Muscle layer of colon (tissue), 2 donors: ENCODE data around the gene RPE.
A peak's percentile ranks its signal among the peaks of the same experiment; 100 is the strongest.

Experiments used
- H3K27ac ChIP-seq: one replicate; pipeline ENCODE4 v1.7.0; 2013; ENCODE audit warnings: low read depth, mild to moderate bottlenecking, low read length, moderate library complexity
- H3K27me3 ChIP-seq, 2 donors: one replicate each; pipeline ENCODE4 v1.7.0; 2013; ENCODE audit warnings: low read length in 2 of 2, mild to moderate bottlenecking in 2 of 2; ENCODE audit not compliant: insufficient read depth in 2 of 2, control insufficient read depth in 1 of 2
- H3K36me3 ChIP-seq: one replicate; pipeline ENCODE4 v1.7.0; 2013; ENCODE audit warnings: mild to moderate bottlenecking, low read length; ENCODE audit not compliant: insufficient read depth
- H3K4me1 ChIP-seq: one replicate; pipeline ENCODE4 v1.7.0; 2013; ENCODE audit warnings: mild to moderate bottlenecking, low read length; ENCODE audit not compliant: insufficient read depth
- H3K4me3 ChIP-seq, 2 donors: one replicate each; pipeline ENCODE4 v1.7.0; 2013; ENCODE audit warnings: low read length in 2 of 2, low read depth in 1 of 2, mild to moderate bottlenecking in 1 of 2, moderate library complexity in 1 of 2
- H3K9ac ChIP-seq: one replicate; pipeline ENCODE4 v1.7.0; 2013; ENCODE audit warnings: low read length
- H3K9me3 ChIP-seq: one replicate; pipeline ENCODE4 v1.7.0; 2013; ENCODE audit warnings: mild to moderate bottlenecking, low read length
- donor health status: abdominal sarcoma.
- donor health status: Adenocarcinoma of cecum.

Gene RPE

GRCh38 chr2:210002158-210003157, at the start of gene RPE:
TSS of gene RPE (plus strand) at chr2:210002638. CDS start at chr2:210002662, 24 bp downstream.
- Histone ChIP-seq H3K36me3 (no peaks in the 10 kb centered on the region), H3K9me3 (no peaks in the 10 kb centered on the region), H3K4me3 (peak within 1 kb of the TSS; percentile 66 to 98), H3K27me3 (no peaks in the 10 kb centered on the region), H3K27ac (peak within 1 kb of the TSS; percentile 68), H3K4me1 (peaks cover 35% of the 10 kb centered on the region), H3K9ac (peak within 1 kb of the TSS; percentile 87)

DNA sequence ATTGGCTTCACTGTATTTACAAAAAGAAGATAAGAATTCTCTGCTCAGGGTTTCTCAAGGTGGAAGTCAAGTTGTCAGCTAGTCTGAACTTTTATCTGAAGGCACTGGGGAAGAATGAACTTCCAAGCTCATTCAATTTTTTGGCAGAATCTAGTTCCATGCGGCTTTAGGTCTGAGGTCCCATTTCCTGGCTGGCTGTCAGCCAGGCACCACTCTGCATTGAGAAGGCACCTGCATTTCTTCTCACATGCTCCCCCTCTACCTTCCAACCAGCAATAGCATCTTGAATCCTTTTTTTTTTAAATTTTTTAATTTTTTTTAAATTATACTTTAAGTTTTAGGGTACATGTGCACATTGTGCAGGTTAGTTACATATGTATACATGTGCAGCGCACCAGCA, 46.2 kb upstream of the RPE start:
- Histone ChIP-seq H3K36me3 (no peaks in the 10 kb centered on the region), H3K27ac (no peak overlapping the region), H3K9ac (no peak overlapping the region), H3K4me1 (peaks cover 6% of the 10 kb centered on the region), H3K9me3 (no peaks in the 10 kb centered on the region), H3K4me3 (no peak overlapping the region), H3K27me3 (no peaks in the 10 kb centered on the region)

DNA sequence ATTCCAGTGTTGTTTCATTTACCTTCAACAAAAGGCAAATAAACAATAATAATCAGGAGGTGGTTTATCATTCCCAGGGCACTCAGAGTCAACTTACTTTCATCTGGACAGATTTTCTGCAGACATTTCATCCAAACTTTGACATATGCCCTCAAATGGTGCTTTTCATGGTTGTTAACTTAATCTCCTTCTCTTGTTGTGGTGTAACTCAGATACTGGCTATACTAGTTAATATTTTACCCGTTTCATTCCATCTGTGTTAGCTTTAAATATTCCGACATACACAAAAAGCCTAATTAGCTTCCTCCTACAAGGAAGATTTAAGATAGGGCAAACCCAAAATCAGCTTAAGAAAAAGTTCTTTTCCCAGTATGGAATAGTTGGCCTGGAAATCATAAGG, 44.4 kb upstream of the RPE start:
- Histone ChIP-seq H3K4me3 (no peak overlapping the region), H3K27ac (no peak overlapping the region), H3K27me3 (no peaks in the 10 kb centered on the region), H3K36me3 (no peaks in the 10 kb centered on the region), H3K9ac (no peak overlapping the region), H3K9me3 (no peaks in the 10 kb centered on the region), H3K4me1 (peaks cover 6% of the 10 kb centered on the region)

GRCh38 chr2:209960045-209960444, 42.4 kb upstream of the RPE start:
- Histone ChIP-seq H3K36me3 (no peaks in the 10 kb centered on the region), H3K27me3 (no peaks in the 10 kb centered on the region), H3K27ac (no peak overlapping the region)

GRCh38 chr2:209960676-209961630, 41.5 kb upstream of the RPE start:
- Histone ChIP-seq H3K4me1 (peaks cover 6% of the 10 kb centered on the region), H3K27me3 (no peaks in the 10 kb centered on the region), H3K36me3 (no peaks in the 10 kb centered on the region), H3K27ac (no peak overlapping the region), H3K9me3 (no peaks in the 10 kb centered on the region), H3K4me3 (no peak overlapping the region), H3K9ac (no peak overlapping the region)

More at GRCh38 chr2:209960045-209960444, 42.4 kb upstream of the RPE start:
- Histone ChIP-seq H3K4me3 (no peak overlapping the region), H3K9me3 (no peaks in the 10 kb centered on the region), H3K4me1 (peaks cover 6% of the 10 kb centered on the region), H3K9ac (no peak overlapping the region)

GRCh38 chr2:209965723-209966122, 36.7 kb upstream of the RPE start:
- peaks cover 5% of the 10 kb centered on the region for H3K4me1 ChIP-seq
- no peaks in the 10 kb centered on the region for H3K9me3 ChIP-seq
- no peak overlapping the region for H3K27ac ChIP-seq
- no peak overlapping the region for H3K4me3 ChIP-seq
- no peaks in the 10 kb centered on the region for H3K27me3 ChIP-seq
- no peak overlapping the region for H3K9ac ChIP-seq
- no peaks in the 10 kb centered on the region for H3K36me3 ChIP-seq

GRCh38 chr2:209969692-209970091, 32.7 kb upstream of the RPE start:
- Histone ChIP-seq H3K36me3 (no peaks in the 10 kb centered on the region), H3K9me3 (no peaks in the 10 kb centered on the region), H3K4me3 (no peak overlapping the region), H3K9ac (no peak overlapping the region), H3K27me3 (no peaks in the 10 kb centered on the region), H3K4me1 (no peaks in the 10 kb centered on the region), H3K27ac (no peak overlapping the region)

- no peaks in the 10 kb centered on the region for H3K27me3 ChIP-seq
- no peak overlapping the region for H3K4me3 ChIP-seq
- H3K4me1 ChIP-seq: no peaks in the 10 kb centered on the region
- H3K36me3 ChIP-seq: no peaks in the 10 kb centered on the region
- no peak overlapping the region for H3K9ac ChIP-seq
- no peaks in the 10 kb centered on the region for H3K9me3 ChIP-seq
- no peak overlapping the region for H3K27ac ChIP-seq
Observed at GRCh38 chr2:209970271-209970670, 32.2 kb upstream of the RPE start.

- Histone ChIP-seq H3K4me1 (no peaks in the 10 kb centered on the region), H3K9me3 (no peaks in the 10 kb centered on the region), H3K4me3 (no peak overlapping the region), H3K27ac (no peak overlapping the region), H3K36me3 (no peaks in the 10 kb centered on the region), H3K27me3 (no peaks in the 10 kb centered on the region), H3K9ac (no peak overlapping the region)
Observed at GRCh38 chr2:209970711-209971110, 31.7 kb upstream of the RPE start.

- no peaks in the 10 kb centered on the region for H3K27me3 ChIP-seq
- no peaks in the 10 kb centered on the region for H3K36me3 ChIP-seq
- no peaks in the 10 kb centered on the region for H3K9me3 ChIP-seq
- H3K9ac ChIP-seq: no peak overlapping the region
- no peaks in the 10 kb centered on the region for H3K4me1 ChIP-seq
- no peak overlapping the region for H3K27ac ChIP-seq
- no peak overlapping the region for H3K4me3 ChIP-seq
Observed at GRCh38 chr2:209973328-209973727, 29.1 kb upstream of the RPE start.

DNA sequence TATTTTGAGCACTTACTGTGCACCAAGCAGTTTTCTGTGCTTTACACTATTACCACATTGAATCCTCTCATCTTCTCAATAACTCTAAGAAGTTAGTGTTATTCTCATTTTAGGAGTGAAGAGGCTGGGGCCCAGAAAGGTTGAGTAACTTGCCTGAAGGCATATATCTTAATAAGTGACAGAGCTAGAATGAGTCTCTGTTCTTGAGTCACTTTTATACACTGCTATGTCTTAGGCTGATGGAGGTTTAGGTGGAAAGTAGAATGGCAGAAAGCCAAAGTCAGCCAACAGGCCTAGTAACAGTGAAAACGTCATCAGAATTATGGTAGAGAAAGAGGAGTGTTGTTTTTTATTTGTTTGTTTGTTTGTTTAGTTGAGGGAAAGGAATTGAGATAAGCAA, 27.9 kb upstream of the RPE start:
- H3K4me1 ChIP-seq: no peaks in the 10 kb centered on the region
- no peaks in the 10 kb centered on the region for H3K9me3 ChIP-seq
- no peaks in the 10 kb centered on the region for H3K36me3 ChIP-seq
- no peaks in the 10 kb centered on the region for H3K27me3 ChIP-seq
- no peak overlapping the region for H3K9ac ChIP-seq
- H3K27ac ChIP-seq: no peak overlapping the region
- no peak overlapping the region for H3K4me3 ChIP-seq
